ENCODE results near the gene SIX6.

- TF ChIP-seq POLR2AphosphoS5 (IDR thresholded peaks at IDR 0.05; ENCODE audit: low read depth, low read length) = no peak
- TF ChIP-seq REST (IDR thresholded peaks at IDR 0.05; ENCODE audit: insufficient read depth in 1 of 2, low read depth in 2 of 2, low read length in 1 of 2) = no peak
- TF ChIP-seq CTCF (IDR thresholded peaks at IDR 0.05) = no peak
- no peak for TF ChIP-seq SIN3A (IDR thresholded peaks at IDR 0.05; ENCODE audit: borderline replicate concordance, insufficient read depth, low read depth, low read length)
Observed at GRCh38 chr14:60532442-60532841, 23.5 kb downstream of the SIX6 start.
